Measurements from ENCODE around the gene CTSD. TPM values are rescaled to one million over a fixed set of nuclear protein-coding genes. Genes with fewer than 3 reads are reported as not detected.

CTSD gene
- total and polyA plus RNA-seq, 2 of the 4 experiments (the other 2 are of a cell fraction): 39.8 to 166 TPM

DNA sequence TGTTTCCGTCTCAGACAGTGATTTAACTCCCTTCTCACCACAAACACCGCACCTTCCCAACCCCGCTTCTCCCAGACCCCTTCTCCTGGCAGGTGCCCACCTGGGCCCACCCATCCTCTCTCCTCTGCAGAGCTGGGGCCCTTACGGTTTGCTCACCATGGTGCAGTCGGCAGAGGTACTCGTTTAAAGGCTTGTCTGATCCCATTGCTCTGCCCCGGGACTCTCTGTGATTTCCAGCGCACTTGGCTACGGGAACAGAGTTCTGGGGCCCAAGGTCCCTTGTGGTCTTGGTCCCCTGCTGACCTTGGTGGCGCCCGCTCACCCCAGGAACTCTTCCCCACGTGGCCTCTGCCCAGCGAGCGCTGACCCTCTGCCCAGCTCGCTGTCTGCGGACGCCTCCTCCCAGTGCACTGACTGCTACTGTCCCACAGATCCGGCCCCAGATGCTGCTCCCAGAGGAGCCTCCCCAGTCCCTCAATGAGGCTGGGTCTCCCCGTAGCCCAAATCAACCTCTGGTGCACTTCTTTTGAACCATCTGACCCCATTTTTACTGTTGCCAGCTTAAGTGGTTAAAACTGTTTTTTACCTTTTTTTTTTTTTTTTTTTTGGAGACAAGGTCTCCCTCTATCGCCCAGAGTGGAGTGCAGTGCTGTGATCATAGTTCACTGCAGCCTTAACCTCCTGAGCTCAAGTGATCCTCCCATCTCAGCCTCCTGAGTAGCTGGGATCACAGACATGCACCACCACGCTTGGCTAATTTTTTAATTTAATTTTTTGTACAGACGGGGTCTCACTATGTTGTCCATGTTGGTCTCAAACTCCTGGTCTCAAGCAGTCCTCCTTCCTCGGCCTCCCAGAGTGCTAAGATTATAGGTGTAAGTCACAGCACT is 21.3 kb upstream of the CTSD start:
- H3K36me3 ChIP-seq (ENCODE audit: control insufficient read depth, insufficient read depth, low read length): no peaks in the 10 kb centered on the region
- no peak overlapping the region for H4K8ac ChIP-seq (ENCODE audit: low read depth in 2 of 2, low read length in 2 of 2)
- H3K4me3 ChIP-seq (ENCODE audit: insufficient read depth, low read depth, low read length): no peak overlapping the region
- no peak overlapping the region for H3K4ac ChIP-seq (ENCODE audit: low read depth, low read length)
- BruUV-seq (replicated peaks): no TSS peak
- H3K56ac ChIP-seq (ENCODE audit: extremely low read depth, insufficient read depth, low read length): no peak overlapping the region
- no peak overlapping the region for H2AFZ ChIP-seq (replicated peaks; ENCODE audit: low read length, poor library complexity)
- H3K14ac ChIP-seq (replicated peaks; ENCODE audit: low read depth, low read length): no peak overlapping the region
- no peaks in the 10 kb centered on the region for H3K9me3 ChIP-seq (ENCODE audit: control insufficient read depth, insufficient read depth, low read length)
- ChIA-PET POLR2A (ENCODE audit: unreplicated experiment) (no interaction called here), CTCF (no interaction called here)
- WGBS, 2 experiments (ENCODE audit: extremely low coverage in 2 of 2, insufficient read length in 1 of 2): 83% methylated on average over 17 of the region's 23 CpGs; no CpG with 5 or more reads in 1 of the 2 experiments
- H3K4me2 ChIP-seq (ENCODE audit: low read depth, low read length): no peak overlapping the region
- no peak for ATAC-seq (ENCODE audit: low read depth)
- no peak overlapping the region for H2AK9ac ChIP-seq (replicated peaks; ENCODE audit: low read depth, low read length, poor library complexity)
- no peak overlapping the region for H2AK5ac ChIP-seq (ENCODE audit: low read depth, low read length)
- no peak overlapping the region for H3K18ac ChIP-seq (ENCODE audit: low read depth, low read length)
- DNase-seq: no peak
- no peak overlapping the region for H2BK120ac ChIP-seq (ENCODE audit: low read depth, low read length)
- H2BK5ac ChIP-seq (ENCODE audit: low read depth, low read length, poor library complexity, severe bottlenecking): no peak overlapping the region
- H3K9me1 ChIP-seq (ENCODE audit: insufficient read depth, low read length): no peaks in the 10 kb centered on the region
- in situ Hi-C loops (cut with MboI; ENCODE audit: low sequenced_read_pairs): no loop called here
- no peak overlapping the region for H3K23ac ChIP-seq (ENCODE audit: low read depth, low read length)
- no peak overlapping the region for H2BK20ac ChIP-seq (ENCODE audit: low read depth, low read length)
- H3K79me1 ChIP-seq (ENCODE audit: low read depth in 1 of 2, low read length in 2 of 2): no peaks in the 10 kb centered on the region
- no peaks in the 10 kb centered on the region; the same call in 1 of the 2 replicates for H4K20me1 ChIP-seq (ENCODE audit: insufficient read depth, low read length)
- H3K27me3 ChIP-seq (ENCODE audit: control insufficient read depth, insufficient read depth, low read length): peaks cover 48% of the 10 kb centered on the region
- H4K5ac ChIP-seq (ENCODE audit: low read depth, low read length): no peak overlapping the region
- intact Hi-C loops (cut with micrococcal nuclease): no loop called here
- TF ChIP-seq POLR2A (IDR thresholded peaks at IDR 0.05; ENCODE audit: low read depth, low read length) (no peak), CHD1 (IDR thresholded peaks at IDR 0.05; ENCODE audit: low read depth, low read length) (no peak), NFE2L2 (IDR thresholded peaks at IDR 0.05; ENCODE audit: low read depth, low read length) (no peak), FOS (IDR thresholded peaks at IDR 0.05; ENCODE audit: low read depth, low read length) (no peak), CEBPB (IDR thresholded peaks at IDR 0.05; ENCODE audit: low read depth, low read length) (no peak), RFX5 (IDR thresholded peaks at IDR 0.05; ENCODE audit: low read depth, low read length) (no peak), RCOR1 (IDR thresholded peaks at IDR 0.05; ENCODE audit: insufficient replicate concordance, low read length) (no peak), MXI1 (IDR thresholded peaks at IDR 0.05; ENCODE audit: borderline replicate concordance, low read depth, low read length) (no peak)
- TF ChIP-seq, protein P1, sequence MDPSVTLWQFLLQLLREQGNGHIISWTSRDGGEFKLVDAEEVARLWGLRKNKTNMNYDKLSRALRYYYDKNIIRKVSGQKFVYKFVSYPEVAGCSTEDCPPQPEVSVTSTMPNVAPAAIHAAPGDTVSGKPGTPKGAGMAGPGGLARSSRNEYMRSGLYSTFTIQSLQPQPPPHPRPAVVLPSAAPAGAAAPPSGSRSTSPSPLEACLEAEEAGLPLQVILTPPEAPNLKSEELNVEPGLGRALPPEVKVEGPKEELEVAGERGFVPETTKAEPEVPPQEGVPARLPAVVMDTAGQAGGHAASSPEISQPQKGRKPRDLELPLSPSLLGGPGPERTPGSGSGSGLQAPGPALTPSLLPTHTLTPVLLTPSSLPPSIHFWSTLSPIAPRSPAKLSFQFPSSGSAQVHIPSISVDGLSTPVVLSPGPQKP (IDR thresholded peaks at IDR 0.05; ENCODE audit: borderline replicate concordance, low read depth, low read length): no peak
- H4K91ac ChIP-seq (ENCODE audit: insufficient read depth, low read depth, low read length): no peak overlapping the region
- no peak overlapping the region for H3K9ac ChIP-seq (ENCODE audit: low read depth, low read length)
- peaks cover 3% of the 10 kb centered on the region; the same call in 1 of the 2 replicates for H3K4me1 ChIP-seq (ENCODE audit: control insufficient read depth, insufficient read depth, low read length)
- dilution Hi-C loops (cut with HindIII; ENCODE audit: low sequenced_read_pairs, unreplicated experiment): no loop called here
- H3K27ac ChIP-seq (ENCODE audit: insufficient read depth, low read length): no peak overlapping the region
- H2BK15ac ChIP-seq (ENCODE audit: low read depth, low read length): no peak overlapping the region

Measured in IMR-90 (cell line).